ENCODE results near the gene TGM4.

The TGM4 gene

GRCh38 chr3:44958386-44958785, 84.0 kb downstream of the TGM4 start:
- DNase-seq, result no peak

DNA sequence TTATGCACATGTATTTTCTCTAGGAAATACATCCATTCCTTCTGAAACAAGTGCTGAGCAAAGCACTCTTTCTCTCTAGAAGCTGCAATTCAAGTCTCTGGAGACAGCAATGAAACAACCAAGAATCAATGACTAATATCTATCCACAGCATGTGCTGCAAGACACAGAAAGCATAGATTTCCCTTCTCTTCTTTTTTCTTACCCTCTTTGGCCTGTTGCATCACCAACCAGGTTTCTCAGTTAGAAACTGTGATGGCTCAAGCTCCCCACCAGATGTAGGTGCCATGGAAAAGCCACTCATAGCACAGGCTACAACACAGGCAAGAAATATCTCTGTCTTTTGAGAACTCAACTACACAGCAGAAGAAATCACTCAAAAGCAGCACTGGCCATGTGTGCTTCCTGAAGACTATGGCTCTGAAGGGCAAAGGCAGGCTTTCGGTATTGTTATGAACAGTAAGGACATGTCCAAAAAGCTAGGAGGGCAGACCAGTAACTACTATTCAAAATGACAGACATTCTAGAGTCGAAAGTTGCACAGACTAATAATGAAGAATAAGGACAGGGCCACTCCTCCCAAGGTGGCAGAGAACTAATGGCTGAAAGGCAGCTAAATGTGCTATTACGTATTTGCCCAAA, 86.1 kb downstream of the TGM4 start:
- DNase-seq, result no peak

GRCh38 chr3:44961888-44962287, 87.5 kb downstream of the TGM4 start:
- no peak for DNase-seq

DNA sequence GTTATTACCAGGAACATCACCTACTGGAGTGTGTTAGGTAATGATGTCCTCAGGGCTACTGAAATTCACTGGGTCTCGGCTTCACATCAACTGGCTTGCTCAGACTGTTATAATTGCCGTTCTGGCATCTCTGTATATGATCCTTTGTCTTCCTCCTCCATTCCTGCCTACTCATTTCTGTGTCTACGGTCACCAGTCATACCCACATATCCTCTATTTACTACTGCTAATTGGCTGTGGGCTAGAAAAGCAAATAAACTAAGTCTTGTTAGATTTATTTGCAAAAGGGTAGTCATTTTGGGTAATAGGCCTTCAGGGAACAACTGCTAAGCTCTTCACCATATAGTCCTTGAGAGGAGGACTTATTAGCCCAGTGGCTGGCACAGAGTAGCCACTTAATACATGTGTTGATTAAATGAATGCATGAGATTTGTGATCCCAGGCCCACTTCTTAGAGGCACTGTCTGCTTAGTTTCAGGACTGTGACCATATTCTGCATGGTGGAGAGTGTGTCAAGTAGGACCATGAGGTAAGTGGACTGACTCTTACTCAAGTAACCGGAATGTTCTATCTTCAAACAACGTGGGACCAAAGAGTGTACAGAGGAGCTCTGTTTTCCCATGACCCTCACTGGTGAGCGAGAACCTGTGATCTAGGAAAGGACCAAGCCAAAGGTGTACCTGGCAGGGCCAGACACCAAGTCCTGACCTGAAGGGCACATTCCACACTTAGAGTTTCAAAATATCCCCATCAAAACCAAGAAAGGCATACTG, 88.4 kb downstream of the TGM4 start:
- DNase-seq, result no peak

DNA sequence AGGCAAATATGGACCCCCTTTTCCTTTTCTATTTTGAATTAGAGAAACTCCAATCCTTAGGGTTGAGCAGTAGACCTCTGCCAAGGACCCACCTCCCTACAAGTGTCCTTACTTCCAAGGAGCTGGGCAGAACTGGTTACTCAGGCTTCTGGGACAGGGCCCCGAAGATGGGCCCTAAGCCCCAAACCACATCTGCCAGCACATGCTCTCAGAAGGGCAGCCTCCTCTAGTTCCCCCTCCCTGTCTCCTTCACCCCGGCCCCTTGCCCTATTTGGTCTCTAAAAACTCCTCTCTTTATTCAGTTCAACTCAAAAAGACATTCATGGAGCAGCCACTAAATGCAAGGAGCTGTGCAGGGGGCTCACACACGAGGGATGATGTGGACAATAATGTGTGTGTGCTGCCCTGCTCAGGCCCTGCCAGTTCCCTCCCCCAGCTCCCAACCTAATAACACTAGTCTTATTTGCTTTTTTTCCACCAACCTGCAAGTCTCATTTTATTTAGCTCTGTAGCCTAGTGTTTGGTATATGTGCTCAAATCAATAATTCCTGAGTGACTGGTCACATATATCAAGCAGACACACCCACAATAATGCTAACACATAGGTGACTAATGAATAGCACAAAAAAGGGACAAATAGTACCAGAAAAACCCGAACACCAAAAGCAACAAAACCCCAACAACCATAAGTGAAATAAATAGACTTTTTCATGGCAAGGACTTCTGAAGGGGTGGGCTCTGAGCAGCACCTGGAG, 89.3 kb downstream of the TGM4 start:
- DNase-seq, result no peak
